GM18502 (cell line): Measurements from ENCODE around the gene STRIP2.

Experiments
- ATAC-seq: cut with Tn5 transposase; IDR thresholded peaks from one replicate; pipeline ENCODE4 v1.9.1; 2021; ENCODE audit warnings: mild to moderate bottlenecking; ENCODE audit not compliant: unreplicated experiment, poor library complexity

The STRIP2 gene

GRCh38 chr7:129482781-129483180 is 48.5 kb downstream of the STRIP2 start:
- no peak for ATAC-seq

GRCh38 chr7:129489491-129489890 is 55.3 kb downstream of the STRIP2 start:
- ATAC-seq = no peak

GRCh38 chr7:129492391-129492790 is 58.2 kb downstream of the STRIP2 start:
- ATAC-seq = no peak

GRCh38 chr7:129493555-129493954 is 59.3 kb downstream of the STRIP2 start:
- ATAC-seq = peak; percentile 38

- ATAC-seq = peak; percentile 87
These were observed 59.8 kb downstream of the STRIP2 start for GRCh38 chr7:129494041-129494440.

GRCh38 chr7:129495987-129496386 is 61.8 kb downstream of the STRIP2 start:
- ATAC-seq = no peak

- no peak for ATAC-seq
These were observed 62.4 kb downstream of the STRIP2 start for GRCh38 chr7:129496653-129497052.

- no peak for ATAC-seq
These were observed 62.9 kb downstream of the STRIP2 start for GRCh38 chr7:129497156-129497555.

- ATAC-seq = no peak
These were observed 63.8 kb downstream of the STRIP2 start for GRCh38 chr7:129498021-129498420.

- no peak for ATAC-seq
These were observed 65.8 kb downstream of the STRIP2 start for GRCh38 chr7:129499999-129500398.

- ATAC-seq = peak; percentile 90
These were observed 67.8 kb downstream of the STRIP2 start, which contains the start of gene SMKR1 for GRCh38 chr7:129501760-129502707. Gene SMKR1 (plus strand): TSS chr7:129502531. CDS start chr7:129502825, 294 bp downstream.

GRCh38 chr7:129502708-129503685 is 68.8 kb downstream of the STRIP2 start:
- peak; percentile 21 for ATAC-seq

- ATAC-seq = no peak
These were observed 69.5 kb downstream of the STRIP2 start for GRCh38 chr7:129503725-129504124.

- ATAC-seq = no peak
These were observed 78.0 kb downstream of the STRIP2 start for GRCh38 chr7:129512192-129512591.

- no peak for ATAC-seq
These were observed 79.3 kb downstream of the STRIP2 start for GRCh38 chr7:129513546-129513945.

GRCh38 chr7:129514683-129515082 is 80.5 kb downstream of the STRIP2 start:
- no peak for ATAC-seq

- ATAC-seq = no peak
These were observed 81.1 kb downstream of the STRIP2 start for GRCh38 chr7:129515381-129515780.

- ATAC-seq = no peak
These were observed 83.7 kb downstream of the STRIP2 start for GRCh38 chr7:129517931-129518330.

GRCh38 chr7:129519464-129519863 is 85.2 kb downstream of the STRIP2 start:
- ATAC-seq = no peak

- ATAC-seq = no peak
These were observed 88.1 kb downstream of the STRIP2 start for GRCh38 chr7:129522088-129522970.
